C4-2B (cell line): ENCODE results near the gene CERS5.

Experiments
- ZFX ChIP-seq: fragments of 450-650 bp; IDR thresholded peaks from 2 replicates; pipeline ENCODE4 v1.6.1; 2017
- TF ChIP-seq, protein P1 (sequence below): fragments of 450-650 bp; conservative IDR thresholded peaks from 2 replicates; pipeline ENCODE4 v1.5.1; 2017; ENCODE audit warnings: mild to moderate bottlenecking

DNA sequence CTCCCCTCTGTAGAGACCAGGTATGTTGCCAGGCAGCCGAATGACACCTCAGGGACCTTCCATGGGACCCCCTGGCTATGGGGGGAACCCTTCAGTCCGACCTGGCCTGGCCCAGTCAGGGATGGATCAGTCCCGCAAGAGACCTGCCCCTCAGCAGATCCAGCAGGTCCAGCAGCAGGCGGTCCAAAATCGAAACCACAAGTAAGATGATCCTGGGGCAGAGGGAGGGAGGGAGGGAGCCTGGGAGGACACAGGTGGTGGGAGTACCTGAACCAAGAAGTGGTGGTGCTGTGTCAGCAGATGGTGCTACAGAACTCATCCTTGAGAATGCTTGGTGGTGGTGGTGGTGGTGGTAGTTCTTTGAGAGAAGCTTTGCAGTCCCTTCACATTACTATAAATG, 81.0 kb downstream of the CERS5 start:
- TF ChIP-seq, protein P1, sequence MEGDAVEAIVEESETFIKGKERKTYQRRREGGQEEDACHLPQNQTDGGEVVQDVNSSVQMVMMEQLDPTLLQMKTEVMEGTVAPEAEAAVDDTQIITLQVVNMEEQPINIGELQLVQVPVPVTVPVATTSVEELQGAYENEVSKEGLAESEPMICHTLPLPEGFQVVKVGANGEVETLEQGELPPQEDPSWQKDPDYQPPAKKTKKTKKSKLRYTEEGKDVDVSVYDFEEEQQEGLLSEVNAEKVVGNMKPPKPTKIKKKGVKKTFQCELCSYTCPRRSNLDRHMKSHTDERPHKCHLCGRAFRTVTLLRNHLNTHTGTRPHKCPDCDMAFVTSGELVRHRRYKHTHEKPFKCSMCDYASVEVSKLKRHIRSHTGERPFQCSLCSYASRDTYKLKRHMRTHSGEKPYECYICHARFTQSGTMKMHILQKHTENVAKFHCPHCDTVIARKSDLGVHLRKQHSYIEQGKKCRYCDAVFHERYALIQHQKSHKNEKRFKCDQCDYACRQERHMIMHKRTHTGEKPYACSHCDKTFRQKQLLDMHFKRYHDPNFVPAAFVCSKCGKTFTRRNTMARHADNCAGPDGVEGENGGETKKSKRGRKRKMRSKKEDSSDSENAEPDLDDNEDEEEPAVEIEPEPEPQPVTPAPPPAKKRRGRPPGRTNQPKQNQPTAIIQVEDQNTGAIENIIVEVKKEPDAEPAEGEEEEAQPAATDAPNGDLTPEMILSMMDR = no peak
- no peak for TF ChIP-seq ZFX
